Colonic mucosa (tissue), 4 donors: ENCODE measurements around the gene TRPT1. TPM values are rescaled to one million over a fixed set of nuclear protein-coding genes. Genes with fewer than 3 reads are reported as not detected.

Experiments
- DNase-seq: peaks from one replicate; pipeline ENCODE4 v3.0.0-alpha.2; 2020
- H3K27ac ChIP-seq: fragments of 200-600 bp; one replicate; pipeline ENCODE4 v1.8.0; 2021
- H3K27me3 ChIP-seq: fragments of 200-600 bp; one replicate; pipeline ENCODE4 v1.8.0; 2021
- H3K36me3 ChIP-seq: fragments of 200-600 bp; one replicate; pipeline ENCODE4 v1.8.0; 2021
- H3K4me1 ChIP-seq: fragments of 200-600 bp; one replicate; pipeline ENCODE4 v1.8.0; 2021; ENCODE audit warnings: mild to moderate bottlenecking
- H3K4me3 ChIP-seq: fragments of 200-600 bp; one replicate; pipeline ENCODE4 v1.8.0; 2021
- H3K9ac ChIP-seq, 2 donors: one replicate each; pipeline ENCODE4 v1.7.0; 2013; ENCODE audit warnings: control low read depth in 2 of 2, low read depth in 2 of 2, low read length in 2 of 2
- H3K9me3 ChIP-seq: fragments of 200-600 bp; one replicate; pipeline ENCODE4 v1.8.0; 2021
- CTCF ChIP-seq: fragments of 200-600 bp; IDR thresholded peaks from one replicate; pipeline ENCODE4 v1.8.0; 2022; ENCODE audit warnings: antibody characterized with exemption, mild to moderate bottlenecking
- intact Hi-C: fragments of 100-400 bp; cut with DNase I; formaldehyde crosslinking; loops from one replicate; pipeline ENCODE4 v1.14.1; 2022
- total RNA-seq, 2 donors: library from RNA; stranded (reverse); fragmentation: NEBNext Ultra II Directional in 1 of 2; extraction: Animal tissue kit (Norgen Biotek cat#: 25700) in 1 of 2; gene quantifications; one replicate each; pipeline ENCODE4 v1.2.1, GENCODE V29; 2021
- donor health status: healthy.
- donor health status: DM: no; HTN: no; CAD: no.
- donor health status: DM: no; HTN: no; CAD: no.

Gene TRPT1
- total RNA-seq, 2 donors from 2014 or later, result 52.3 to 63.6 TPM

GRCh38 chr11:64241491-64242374, 15.7 kb upstream of the TRPT1 start:
- intact Hi-C loops, result no loop called here
- DNase-seq, result peak; percentile 74
- H3K4me1 ChIP-seq, result peaks cover 20% of the 10 kb centered on the region
- TF ChIP-seq CTCF, result no peak
- peak overlapping the region; percentile 92 to 95 for H3K9ac ChIP-seq
- H3K36me3 ChIP-seq, result no peaks in the 10 kb centered on the region
- peak overlapping the region; percentile 95 for H3K4me3 ChIP-seq
- no peaks in the 10 kb centered on the region for H3K9me3 ChIP-seq
- H3K27ac ChIP-seq, result peak overlapping the region; percentile 96
- no peaks in the 10 kb centered on the region for H3K27me3 ChIP-seq

GRCh38 chr11:64241241-64241490, 15.2 kb upstream of the TRPT1 start:
- no peaks in the 10 kb centered on the region for H3K36me3 ChIP-seq
- H3K4me1 ChIP-seq, result peaks cover 20% of the 10 kb centered on the region

GRCh38 chr11:64240435-64241240, 14.7 kb upstream of the TRPT1 start, which contains the start of gene FKBP2:
FKBP2 (plus strand) TSS chr11:64241095; CDS start chr11:64242388, 1,293 bp downstream.
- no peak for TF ChIP-seq CTCF
- intact Hi-C loops, result no loop called here
- Histone ChIP-seq H3K4me3 (peak within 1 kb of the TSS; percentile 95), H3K9ac (peak within 1 kb of the TSS; percentile 92 to 95), H3K36me3 (no peaks in the 10 kb centered on the region), H3K27ac (peak within 1 kb of the TSS; percentile 98), H3K27me3 (no peaks in the 10 kb centered on the region), H3K9me3 (no peaks in the 10 kb centered on the region), H3K4me1 (peaks cover 21% of the 10 kb centered on the region)
- peak; percentile 97 for DNase-seq

More at GRCh38 chr11:64241241-64241490, 15.2 kb upstream of the TRPT1 start:
- TF ChIP-seq CTCF, result no peak
- H3K27ac ChIP-seq, result peak overlapping the region; percentile 98
- DNase-seq, result peak; percentile 100
- H3K27me3 ChIP-seq, result no peaks in the 10 kb centered on the region
- peak overlapping the region; percentile 84 to 86 for H3K9ac ChIP-seq
- intact Hi-C loops, result no loop called here
- no peaks in the 10 kb centered on the region for H3K9me3 ChIP-seq
- peak overlapping the region; percentile 95 for H3K4me3 ChIP-seq

GRCh38 chr11:64239662-64240434, 13.9 kb upstream of the TRPT1 start:
- H3K27me3 ChIP-seq, result no peaks in the 10 kb centered on the region
- no peak for DNase-seq
- no peak for TF ChIP-seq CTCF
- peak overlapping the region; percentile 98 for H3K27ac ChIP-seq
- peak overlapping the region; percentile 84 to 94 for H3K9ac ChIP-seq
- H3K36me3 ChIP-seq, result no peaks in the 10 kb centered on the region
- peak overlapping the region; percentile 95 for H3K4me3 ChIP-seq
- intact Hi-C loops, result no loop called here
- no peaks in the 10 kb centered on the region for H3K9me3 ChIP-seq
- peaks cover 26% of the 10 kb centered on the region for H3K4me1 ChIP-seq

- DNase-seq, result no peak
- Histone ChIP-seq H3K27me3 (no peaks in the 10 kb centered on the region), H3K4me1 (peaks cover 26% of the 10 kb centered on the region), H3K27ac (peak overlapping the region; percentile 98), H3K4me3 (no peak overlapping the region), H3K36me3 (no peaks in the 10 kb centered on the region), H3K9me3 (no peaks in the 10 kb centered on the region), H3K9ac (peak overlapping the region in 1 of 2 donors; percentile 91)
- no peak for TF ChIP-seq CTCF
- intact Hi-C loops, result no loop called here
These were observed 13.0 kb upstream of the TRPT1 start for GRCh38 chr11:64238999-64239398.
